Measurements from ENCODE around the gene CCDC183.

Gene CCDC183

DNA sequence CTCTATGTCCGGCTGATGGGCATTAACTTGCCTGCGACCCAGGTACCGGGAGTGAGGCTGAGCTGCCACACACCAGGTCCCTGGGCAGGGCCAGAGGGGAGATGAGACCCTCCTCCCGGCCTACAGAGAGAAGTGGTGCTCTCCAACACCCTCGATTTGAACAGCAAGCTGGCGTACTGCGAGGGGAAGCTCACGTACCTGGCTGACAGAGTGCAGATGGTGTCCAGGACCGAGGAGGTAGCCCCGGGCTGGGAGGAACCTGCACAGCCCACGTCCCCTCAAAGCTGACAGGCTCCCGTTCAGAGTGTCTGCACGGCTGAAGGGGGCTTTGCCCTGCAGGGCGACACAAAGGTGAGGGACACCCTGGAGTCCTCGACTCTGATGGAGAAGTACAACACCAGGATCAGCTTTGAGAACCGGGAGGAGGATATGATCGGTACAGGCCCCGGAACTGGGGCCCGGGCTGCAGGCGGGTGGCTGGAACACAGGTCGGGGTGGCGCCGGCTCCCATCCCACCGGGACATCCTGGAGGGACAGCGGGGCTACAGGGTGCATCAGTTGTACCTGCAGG lies 10.6 kb downstream of the CCDC183 start:
- Histone ChIP-seq H3K9ac (ENCODE audit: low read depth, low read length) (peak overlapping the region; percentile 93), H3K4me2 (ENCODE audit: low read length) (peak overlapping the region; percentile 100), H3K27me3 (ENCODE audit: control insufficient read depth, insufficient read depth, low read length) (peaks cover 9% of the 10 kb centered on the region), H3K36me3 (ENCODE audit: insufficient read depth, low read length) (peaks cover 5% of the 10 kb centered on the region), H3K9me3 (replicated peaks; ENCODE audit: low read length) (no peaks in the 10 kb centered on the region), H3K4me1 (ENCODE audit: control insufficient read depth, insufficient read depth, low read length) (peaks cover 21% of the 10 kb centered on the region), H3K4me3 (ENCODE audit: low read length) (peak overlapping the region; percentile 87)

DNA sequence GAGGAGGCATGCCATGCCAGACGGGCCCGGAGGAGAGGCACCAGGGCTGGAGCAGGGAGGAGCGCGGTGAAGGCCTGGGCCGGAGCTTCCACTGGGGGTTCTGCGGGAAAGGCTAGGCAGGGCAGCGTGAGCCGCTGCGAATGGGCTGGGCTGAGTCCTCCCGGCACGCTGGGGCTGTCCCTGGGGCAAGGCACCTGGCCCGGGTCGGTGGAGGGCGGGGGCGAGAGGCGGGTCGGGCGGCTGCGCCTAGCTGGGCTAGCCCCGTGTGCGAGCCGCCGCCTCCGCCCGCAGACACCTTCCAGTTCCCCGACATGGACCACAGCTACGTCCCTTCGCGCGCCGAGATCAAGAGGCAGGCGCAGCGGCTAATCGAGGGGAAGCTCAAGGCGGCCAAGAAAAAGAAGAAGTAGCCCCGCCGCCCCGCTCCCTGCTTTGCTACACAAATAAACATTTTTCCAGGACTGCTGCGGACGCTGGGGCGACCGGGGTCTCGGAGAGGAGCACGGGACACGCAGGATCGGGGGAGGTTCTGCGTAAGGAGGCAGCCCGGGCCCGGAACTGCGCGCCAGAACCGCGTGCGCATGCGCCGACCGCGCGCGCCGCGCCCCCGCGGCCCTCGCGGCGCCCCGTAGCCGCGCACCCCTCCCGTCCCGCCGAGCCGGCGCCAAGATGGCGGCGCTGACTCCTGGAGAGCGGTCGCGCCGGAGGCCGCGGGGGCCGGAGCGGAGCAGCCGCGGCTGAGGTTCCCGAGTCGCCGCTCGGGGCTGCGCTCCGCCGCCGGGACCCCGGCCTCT lies 11.3 kb downstream of the CCDC183 start, which contains the start of gene RABL6:
RABL6 (plus strand) TSS at position 668 of the 794 bp plus-strand sequence. CDS start 249 bp downstream, outside the sequence.
- H3K4me3 ChIP-seq (ENCODE audit: low read length) = peak within 1 kb of the TSS; percentile 87
- peaks cover 21% of the 10 kb centered on the region for H3K4me1 ChIP-seq (ENCODE audit: control insufficient read depth, insufficient read depth, low read length)
- H3K9me3 ChIP-seq (replicated peaks; ENCODE audit: low read length) = no peaks in the 10 kb centered on the region
- H3K4me2 ChIP-seq (ENCODE audit: low read length) = peak within 1 kb of the TSS; percentile 100
- peaks cover 1% of the 10 kb centered on the region for H3K27me3 ChIP-seq (ENCODE audit: control insufficient read depth, insufficient read depth, low read length)
- peak within 1 kb of the TSS; percentile 93 for H3K9ac ChIP-seq (ENCODE audit: low read depth, low read length)
- peaks cover 6% of the 10 kb centered on the region for H3K36me3 ChIP-seq (ENCODE audit: insufficient read depth, low read length)

DNA sequence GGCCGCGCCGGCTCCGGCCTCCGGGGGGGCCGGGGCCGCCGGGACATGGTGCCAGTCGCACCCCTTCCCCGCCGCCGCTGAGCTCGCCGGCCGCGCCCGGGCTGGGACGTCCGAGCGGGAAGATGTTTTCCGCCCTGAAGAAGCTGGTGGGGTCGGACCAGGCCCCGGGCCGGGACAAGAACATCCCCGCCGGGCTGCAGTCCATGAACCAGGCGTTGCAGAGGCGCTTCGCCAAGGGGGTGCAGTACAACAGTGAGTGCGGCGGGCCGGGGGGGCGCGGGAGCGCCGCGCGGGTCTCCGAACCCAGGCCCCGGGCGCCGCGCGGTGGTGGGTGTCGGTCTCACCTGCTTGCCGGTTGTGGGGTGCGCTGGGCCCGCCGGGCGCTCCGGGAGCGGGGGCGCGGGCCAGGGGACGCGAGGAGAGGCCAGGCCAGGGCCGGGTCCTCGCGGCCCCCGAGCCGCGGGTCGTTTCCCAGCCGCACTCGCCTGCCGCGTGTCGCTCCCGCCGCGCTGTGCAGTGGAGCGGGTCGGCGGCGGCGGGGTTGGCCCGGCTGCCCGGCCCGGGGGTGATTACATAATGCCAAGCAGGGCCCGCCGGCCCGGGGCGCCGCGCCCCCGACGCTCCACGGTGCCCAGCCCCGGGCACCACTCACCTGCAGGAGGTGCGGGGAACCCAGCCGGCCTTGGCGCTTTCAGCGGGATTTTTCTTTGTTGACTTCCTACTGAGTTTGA lies 12.1 kb downstream of the CCDC183 start:
- H3K4me1 ChIP-seq (ENCODE audit: control insufficient read depth, insufficient read depth, low read length) = peaks cover 21% of the 10 kb centered on the region
- peak overlapping the region; percentile 87 for H3K4me3 ChIP-seq (ENCODE audit: low read length)
- H3K9ac ChIP-seq (ENCODE audit: low read depth, low read length) = peak overlapping the region; percentile 93
- no peaks in the 10 kb centered on the region for H3K27me3 ChIP-seq (ENCODE audit: control insufficient read depth, insufficient read depth, low read length)
- H3K9me3 ChIP-seq (replicated peaks; ENCODE audit: low read length) = no peaks in the 10 kb centered on the region
- H3K36me3 ChIP-seq (ENCODE audit: insufficient read depth, low read length) = peaks cover 14% of the 10 kb centered on the region
- H3K4me2 ChIP-seq (ENCODE audit: low read length) = peak overlapping the region; percentile 100

DNA sequence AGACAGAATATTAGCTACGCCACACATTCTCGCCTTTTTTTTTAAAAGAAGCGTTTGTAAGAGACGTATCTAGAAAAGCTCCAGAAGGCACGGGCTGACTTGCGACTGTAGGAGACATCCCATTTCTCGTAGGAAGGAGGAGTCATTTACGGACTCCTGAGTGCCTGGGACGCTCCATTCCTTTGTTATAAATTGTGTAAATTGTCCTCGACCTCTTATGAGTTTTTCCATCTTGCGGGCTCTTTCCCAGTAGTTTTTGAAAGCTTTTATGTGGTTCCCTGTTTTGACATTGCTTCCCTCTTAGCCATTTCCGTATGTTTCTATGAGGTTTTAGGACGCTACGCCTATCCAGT lies 12.6 kb downstream of the CCDC183 start:
- H3K9ac ChIP-seq (ENCODE audit: low read depth, low read length) = peak overlapping the region; percentile 93

DNA sequence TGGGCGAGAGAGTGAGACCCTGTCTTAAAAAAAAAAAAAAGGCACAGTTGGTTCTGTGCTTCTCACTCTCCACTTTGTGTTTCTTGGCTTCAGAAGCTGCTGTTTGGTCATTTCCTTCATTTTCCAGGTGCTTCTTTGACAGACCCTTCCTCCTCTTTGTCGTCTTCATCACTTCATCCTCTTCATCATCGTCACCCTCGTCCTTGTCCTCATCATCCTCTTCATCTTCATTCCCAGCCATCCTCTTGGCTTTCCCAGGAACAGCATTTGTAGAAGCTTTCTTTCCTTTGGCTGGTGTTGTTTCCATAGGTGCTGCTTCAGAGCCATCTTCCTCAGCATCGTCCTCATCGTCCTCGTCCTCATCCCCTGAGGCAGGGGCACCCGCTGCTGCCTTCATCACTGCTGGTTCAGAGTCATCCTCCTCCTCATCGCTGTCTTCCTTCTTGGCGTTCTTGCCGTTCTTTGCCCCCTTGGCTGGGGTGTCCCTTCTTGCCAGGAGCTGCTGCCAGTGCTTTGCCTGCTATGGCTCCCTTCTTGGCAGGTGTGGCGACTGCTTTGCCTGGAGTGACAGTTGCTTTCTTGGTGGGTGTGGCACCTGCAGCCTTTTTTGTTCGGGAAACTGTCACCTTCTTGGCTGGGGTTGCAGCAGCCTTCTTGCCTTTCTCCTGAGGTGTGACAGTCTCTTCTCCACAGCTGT lies 18.7 kb downstream of the CCDC183 start:
- H3K4me2 ChIP-seq (ENCODE audit: low read length) = no peak overlapping the region
- H3K9ac ChIP-seq (ENCODE audit: low read depth, low read length) = no peak overlapping the region
- no peak overlapping the region for H3K4me3 ChIP-seq (ENCODE audit: low read length)
- peaks cover 26% of the 10 kb centered on the region for H3K36me3 ChIP-seq (ENCODE audit: insufficient read depth, low read length)
- peaks cover 3% of the 10 kb centered on the region for H3K4me1 ChIP-seq (ENCODE audit: control insufficient read depth, insufficient read depth, low read length)
- H3K27me3 ChIP-seq (ENCODE audit: control insufficient read depth, insufficient read depth, low read length) = no peaks in the 10 kb centered on the region
- no peaks in the 10 kb centered on the region for H3K9me3 ChIP-seq (replicated peaks; ENCODE audit: low read length)

More for the DNA sequence above, 12.6 kb downstream of the CCDC183 start:
- peak overlapping the region; percentile 100 for H3K4me2 ChIP-seq (ENCODE audit: low read length)
- no peaks in the 10 kb centered on the region for H3K9me3 ChIP-seq (replicated peaks; ENCODE audit: low read length)
- peaks cover 16% of the 10 kb centered on the region for H3K36me3 ChIP-seq (ENCODE audit: insufficient read depth, low read length)
- peaks cover 21% of the 10 kb centered on the region for H3K4me1 ChIP-seq (ENCODE audit: control insufficient read depth, insufficient read depth, low read length)
- peak overlapping the region; percentile 87 for H3K4me3 ChIP-seq (ENCODE audit: low read length)
- no peaks in the 10 kb centered on the region for H3K27me3 ChIP-seq (ENCODE audit: control insufficient read depth, insufficient read depth, low read length)

DNA sequence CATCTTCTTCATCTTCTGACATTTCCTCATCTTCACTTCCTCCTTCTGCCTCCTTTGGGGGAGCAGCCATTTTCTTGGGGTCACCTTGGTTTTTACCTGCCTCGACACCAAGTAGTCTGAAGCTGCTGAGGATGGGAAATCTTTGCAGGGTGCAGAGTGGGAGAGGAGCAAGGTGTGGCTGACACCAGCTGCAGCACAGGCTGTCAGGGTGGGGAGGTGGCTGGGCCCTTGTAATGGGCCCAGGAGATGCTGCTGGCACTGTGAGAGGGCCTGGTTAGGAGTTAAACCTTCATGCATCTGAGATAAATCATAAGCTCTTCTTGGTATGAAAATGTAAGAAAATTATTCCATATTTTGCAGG lies 19.3 kb downstream of the CCDC183 start:
- no peak overlapping the region for H3K9ac ChIP-seq (ENCODE audit: low read depth, low read length)
- peaks cover 26% of the 10 kb centered on the region for H3K36me3 ChIP-seq (ENCODE audit: insufficient read depth, low read length)
- no peak overlapping the region for H3K4me3 ChIP-seq (ENCODE audit: low read length)
- no peak overlapping the region for H3K4me2 ChIP-seq (ENCODE audit: low read length)
- H3K27me3 ChIP-seq (ENCODE audit: control insufficient read depth, insufficient read depth, low read length) = no peaks in the 10 kb centered on the region
- H3K4me1 ChIP-seq (ENCODE audit: control insufficient read depth, insufficient read depth, low read length) = no peaks in the 10 kb centered on the region
- H3K9me3 ChIP-seq (replicated peaks; ENCODE audit: low read length) = no peaks in the 10 kb centered on the region

DNA sequence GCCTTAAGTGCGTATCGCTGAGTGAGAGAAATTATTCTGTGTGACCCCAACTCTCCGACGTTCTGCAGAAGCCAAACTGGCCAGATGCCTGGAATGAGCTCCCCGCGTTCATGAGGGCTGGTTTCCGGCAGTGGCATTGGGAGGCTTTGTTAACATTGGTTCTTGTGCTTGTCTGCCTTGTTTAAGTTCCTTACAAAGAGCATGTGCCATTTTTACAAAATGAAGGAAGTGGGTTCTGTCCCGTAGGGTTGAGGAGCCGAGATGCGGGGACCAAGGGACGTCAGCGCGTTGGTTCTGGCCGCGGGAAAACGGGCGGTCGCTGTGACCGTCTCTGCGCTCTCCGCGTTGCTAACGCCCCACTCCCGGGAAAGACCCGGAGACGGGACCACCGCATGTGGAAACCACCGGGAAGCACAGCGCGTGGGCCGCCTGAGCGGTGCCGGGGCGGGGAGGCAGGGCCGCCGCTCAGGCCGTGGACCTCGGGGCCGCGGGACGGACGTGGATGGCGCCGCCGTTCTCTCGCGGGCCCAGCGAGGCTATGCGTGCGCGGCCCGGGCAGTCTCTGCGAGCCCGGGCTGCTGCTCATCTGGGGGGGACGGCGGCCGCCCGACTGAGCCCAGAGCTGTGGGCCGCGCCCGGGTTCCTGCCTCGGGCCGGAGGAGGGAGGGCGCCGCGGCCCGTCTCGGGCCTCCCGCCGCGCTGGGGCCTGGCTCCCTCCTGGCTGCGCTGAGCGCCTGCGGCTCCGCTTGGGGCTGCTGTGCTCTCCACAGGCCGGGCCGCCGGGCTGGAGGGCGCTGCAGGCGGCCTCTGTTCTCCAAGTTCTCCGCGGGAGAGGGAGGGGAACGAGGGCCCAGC lies 25.1 kb downstream of the CCDC183 start:
- no peaks in the 10 kb centered on the region for H3K27me3 ChIP-seq (ENCODE audit: control insufficient read depth, insufficient read depth, low read length)
- no peak overlapping the region for H3K4me2 ChIP-seq (ENCODE audit: low read length)
- no peaks in the 10 kb centered on the region for H3K4me1 ChIP-seq (ENCODE audit: control insufficient read depth, insufficient read depth, low read length)
- H3K36me3 ChIP-seq (ENCODE audit: insufficient read depth, low read length) = peaks cover 14% of the 10 kb centered on the region
- H3K4me3 ChIP-seq (ENCODE audit: low read length) = no peak overlapping the region
- H3K9me3 ChIP-seq (replicated peaks; ENCODE audit: low read length) = no peaks in the 10 kb centered on the region
- H3K9ac ChIP-seq (ENCODE audit: low read depth, low read length) = no peak overlapping the region

DNA sequence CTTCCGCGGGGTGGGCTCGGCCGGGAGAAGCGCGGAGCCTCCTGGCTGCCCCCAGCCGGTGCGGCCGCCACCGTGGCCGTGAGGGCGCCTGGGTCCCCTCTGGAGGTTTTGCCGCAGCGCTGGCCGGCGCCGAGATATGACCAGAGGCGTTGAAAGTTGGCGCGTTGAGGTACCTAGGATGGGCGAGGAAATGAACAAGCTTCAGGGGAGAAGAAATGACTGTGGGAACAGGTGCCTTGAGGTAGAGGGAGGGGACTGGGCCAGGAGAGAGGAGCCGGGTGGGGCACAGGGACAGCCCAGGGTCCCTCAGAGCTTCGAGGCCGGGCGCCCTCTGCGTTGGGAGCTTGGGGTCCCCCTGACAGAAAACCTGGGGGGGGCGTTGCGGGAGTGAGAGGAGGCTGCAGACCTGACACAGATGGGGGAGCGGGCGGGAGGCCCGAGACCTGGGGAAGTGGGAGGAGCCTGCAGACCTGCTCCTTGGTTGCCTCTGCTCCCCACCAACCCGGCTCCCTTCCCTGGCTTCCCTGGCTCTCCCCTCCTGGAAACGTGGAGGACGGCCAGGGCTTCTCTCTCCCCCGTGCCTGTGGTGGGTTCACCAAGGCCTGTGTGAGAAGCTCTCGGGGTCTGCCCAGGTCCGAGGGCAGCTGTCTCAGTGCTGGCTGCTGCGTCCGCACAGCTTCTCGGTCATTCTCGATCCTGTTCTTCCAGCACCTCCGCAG lies 25.8 kb downstream of the CCDC183 start:
- Histone ChIP-seq H3K4me2 (ENCODE audit: low read length) (no peak overlapping the region), H3K4me3 (ENCODE audit: low read length) (no peak overlapping the region), H3K27me3 (ENCODE audit: control insufficient read depth, insufficient read depth, low read length) (no peaks in the 10 kb centered on the region), H3K36me3 (ENCODE audit: insufficient read depth, low read length) (peaks cover 21% of the 10 kb centered on the region), H3K9me3 (replicated peaks; ENCODE audit: low read length) (no peaks in the 10 kb centered on the region), H3K4me1 (ENCODE audit: control insufficient read depth, insufficient read depth, low read length) (no peaks in the 10 kb centered on the region), H3K9ac (ENCODE audit: low read depth, low read length) (no peak overlapping the region)

DNA sequence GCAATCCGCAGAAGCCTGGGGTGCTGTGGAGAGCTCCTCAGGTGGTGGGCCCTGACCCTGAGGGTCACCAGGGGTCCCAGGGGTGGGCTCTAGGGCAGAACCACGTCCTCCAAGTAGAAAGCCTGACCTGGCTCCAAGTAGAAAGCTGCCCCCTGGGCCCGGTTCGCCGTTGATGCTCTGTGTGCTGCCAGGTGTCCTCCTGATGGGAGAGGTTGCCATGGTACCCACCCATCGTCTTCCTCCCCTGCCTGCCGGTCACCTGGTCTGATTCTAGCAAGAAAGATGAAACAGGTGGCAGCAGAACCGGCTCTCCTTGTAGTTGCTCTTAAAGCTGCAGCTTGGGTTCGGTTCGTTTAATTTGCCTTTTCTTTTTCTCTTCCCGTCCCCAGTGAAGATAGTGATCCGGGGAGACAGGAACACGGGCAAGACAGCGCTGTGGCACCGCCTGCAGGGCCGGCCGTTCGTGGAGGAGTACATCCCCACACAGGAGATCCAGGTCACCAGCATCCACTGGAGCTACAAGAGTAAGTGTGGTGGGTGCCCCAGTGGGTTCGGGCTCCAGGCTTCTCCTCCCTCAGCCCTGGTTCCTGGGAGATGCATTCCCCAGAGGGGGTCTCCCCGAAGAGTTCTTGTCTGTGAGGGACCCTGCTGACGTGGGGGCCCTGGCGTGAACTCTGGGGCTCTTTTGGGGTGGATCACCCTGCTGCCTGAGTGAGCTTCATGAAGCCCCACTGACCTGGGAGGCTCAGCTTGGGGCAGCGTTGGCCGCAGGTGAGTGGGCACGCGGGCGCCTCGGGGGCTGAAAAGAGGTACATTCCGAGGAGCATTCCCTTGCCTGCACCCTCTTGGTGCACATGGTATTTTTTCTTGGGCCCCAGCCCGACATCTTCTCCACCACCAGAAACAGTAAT lies 27.3 kb downstream of the CCDC183 start:
- H3K4me1 ChIP-seq (ENCODE audit: control insufficient read depth, insufficient read depth, low read length) = no peaks in the 10 kb centered on the region
- H3K4me2 ChIP-seq (ENCODE audit: low read length) = no peak overlapping the region
- H3K27me3 ChIP-seq (ENCODE audit: control insufficient read depth, insufficient read depth, low read length) = no peaks in the 10 kb centered on the region
- no peaks in the 10 kb centered on the region for H3K9me3 ChIP-seq (replicated peaks; ENCODE audit: low read length)
- no peak overlapping the region for H3K4me3 ChIP-seq (ENCODE audit: low read length)
- H3K36me3 ChIP-seq (ENCODE audit: insufficient read depth, low read length) = peaks cover 21% of the 10 kb centered on the region
- no peak overlapping the region for H3K9ac ChIP-seq (ENCODE audit: low read depth, low read length)
